GM12878 (cell line): ENCODE data around the gene XPO5. TPM values are rescaled to one million over a fixed set of nuclear protein-coding genes. Genes with fewer than 3 reads are reported as not detected.

Experiments used
- BHLHE40 ChIP-seq, 2 experiments: fragments of 450-650 bp in 1 of 2; IDR thresholded peaks; 2 replicates each; pipeline ENCODE4 v1.6.1; 2011 to 2017; ENCODE audit warnings: low read depth in 2 of 2, borderline replicate concordance in 1 of 2, improper control_type of control experiment in 1 of 2, low read length in 1 of 2, mild to moderate bottlenecking in 1 of 2
- CTCF ChIP-seq, 3 experiments: IDR thresholded peaks in 2 of 3; conservative IDR thresholded peaks in 1 of 3; 2 replicates each; pipeline ENCODE4 v1.5.1; 2011; ENCODE audit warnings: low read depth in 3 of 3, low read length in 3 of 3, mild to moderate bottlenecking in 3 of 3, control low read depth in 2 of 3, moderate library complexity in 2 of 3, inconsistent platforms in 1 of 3, mixed read lengths in 1 of 3; ENCODE audit not compliant: control insufficient read depth in 2 of 3, insufficient read depth in 1 of 3; ENCODE audit errors: extremely low read depth in 1 of 3
- DPF2 ChIP-seq: fragments of 450-650 bp; IDR thresholded peaks from 2 replicates; pipeline ENCODE4 v1.6.1; 2017; ENCODE audit warnings: mild to moderate bottlenecking
- E4F1 ChIP-seq: fragments of 450-650 bp; IDR thresholded peaks from 2 replicates; pipeline ENCODE4 v1.6.1; 2018; ENCODE audit warnings: borderline replicate concordance, mild to moderate bottlenecking; ENCODE audit not compliant: partially characterized antibody
- IKZF1 ChIP-seq: fragments of 450-650 bp; conservative IDR thresholded peaks from 2 replicates; pipeline ENCODE4 v1.6.1; 2017; ENCODE audit warnings: antibody characterized with exemption, mild to moderate bottlenecking
- JUND ChIP-seq: IDR thresholded peaks from 2 replicates; pipeline ENCODE4 v1.6.1; 2012; ENCODE audit warnings: low read depth, mild to moderate bottlenecking, low read length, improper control_type of control experiment, moderate library complexity
- KAT2A ChIP-seq: conservative IDR thresholded peaks from 2 replicates; pipeline ENCODE4 v1.6.1; 2011; ENCODE audit warnings: low read depth, low read length; ENCODE audit not compliant: control insufficient read depth
- LARP7 ChIP-seq: fragments of 450-650 bp; IDR thresholded peaks from 2 replicates; pipeline ENCODE4 v1.6.1; 2017; ENCODE audit warnings: mild to moderate bottlenecking
- MXI1 ChIP-seq: fragments of 150-350 bp; IDR thresholded peaks from 2 replicates; pipeline ENCODE4 v1.6.1; 2011; ENCODE audit warnings: low read depth, mild to moderate bottlenecking, inconsistent platforms, low read length, improper control_type of control experiment
- MYB ChIP-seq: fragments of 150-350 bp; IDR thresholded peaks from 2 replicates; pipeline ENCODE4 v1.6.1; 2014; ENCODE audit warnings: mild to moderate bottlenecking, low read depth, low read length, borderline replicate concordance
- NBN ChIP-seq: fragments of 450-650 bp; IDR thresholded peaks from 2 replicates; pipeline ENCODE4 v1.6.1; 2016
- NFIC ChIP-seq: IDR thresholded peaks from 2 replicates; pipeline ENCODE4 v1.6.1; 2012; ENCODE audit warnings: low read depth, mild to moderate bottlenecking, inconsistent platforms, low read length, moderate library complexity
- NFYB ChIP-seq: IDR thresholded peaks from 2 replicates; pipeline ENCODE4 v1.6.1; 2011; ENCODE audit warnings: low read depth, mild to moderate bottlenecking, low read length, improper control_type of control experiment, moderate library complexity; ENCODE audit not compliant: insufficient read depth
- NKRF ChIP-seq: fragments of 450-650 bp; conservative IDR thresholded peaks from 2 replicates; pipeline ENCODE4 v1.6.1; 2017; ENCODE audit warnings: mild to moderate bottlenecking, moderate library complexity
- NRF1 ChIP-seq: conservative IDR thresholded peaks from 2 replicates; pipeline ENCODE4 v1.6.1; 2011; ENCODE audit warnings: mild to moderate bottlenecking, low read depth, low read length, improper control_type of control experiment
- POLR2AphosphoS5 ChIP-seq: IDR thresholded peaks from 2 replicates; pipeline ENCODE4 v1.6.1; 2011; ENCODE audit warnings: mild to moderate bottlenecking, low read length, inconsistent platforms
- RAD21 ChIP-seq: IDR thresholded peaks from 2 replicates; pipeline ENCODE4 v1.6.1; 2011; ENCODE audit warnings: mild to moderate bottlenecking, low read depth, low read length, moderate library complexity; ENCODE audit not compliant: insufficient read depth
- RB1 ChIP-seq: fragments of 450-650 bp; formaldehyde crosslinking; IDR thresholded peaks from 2 replicates; pipeline ENCODE4 v1.6.1; 2017; ENCODE audit warnings: mild to moderate bottlenecking, borderline replicate concordance
- RBBP5 ChIP-seq: fragments of 200-600 bp; sonication (generic); conservative IDR thresholded peaks from 2 replicates; pipeline ENCODE4 v1.6.1; 2016
- SKIL ChIP-seq: fragments of 450-650 bp; IDR thresholded peaks from 2 replicates; pipeline ENCODE4 v1.6.1; 2017; ENCODE audit warnings: mild to moderate bottlenecking, low read depth, inconsistent platforms; ENCODE audit not compliant: poor library complexity, severe bottlenecking
- SMARCA5 ChIP-seq: fragments of 450-650 bp; IDR thresholded peaks from 2 replicates; pipeline ENCODE4 v1.6.1; 2017; ENCODE audit warnings: mild to moderate bottlenecking
- SP1 ChIP-seq: IDR thresholded peaks from one replicate; pipeline ENCODE4 v1.6.1; 2011; ENCODE audit warnings: low read depth, low read length
- polyA plus RNA-seq, 11 experiments: library from polyadenylated mRNA; depleted of rRNA in 4 of 11; unstranded in 6 of 11; stranded (reverse) in 5 of 11; fragments of >200 nt; fragmentation: Nextera tagmentation in 4 of 11; fragmentation: Illumina TruSeq in 1 of 11; extraction: Ambion mirVana in 4 of 11; extraction: Trizol in 1 of 11; gene quantifications; 1 replicate in 1 of 11; 2 replicates in 10 of 11; pipeline versions ENCODE4 v1.2.1 to v1.2.3, GENCODE V29; 2011 to 2016; ENCODE audit warnings: inconsistent platforms in 2 of 11, missing spikeins in 2 of 11, low read depth in 1 of 11
- total RNA-seq, 4 experiments: library from RNA; depleted of rRNA in 3 of 4; stranded (reverse); fragments of >200 nt in 3 of 4; fragmentation: Illumina TruSeq in 1 of 4; extraction: Trizol in 1 of 4; gene quantifications; 2 replicates each; pipeline versions ENCODE4 v1.2.1 to v1.2.3, GENCODE V29; 2013 to 2021

XPO5 gene
- total and polyA plus RNA-seq, 10 of the 15 experiments (the other 5 are each of a cell fraction or from before 2014, with no cell fraction given) = 11.3 to 76.0 (median 41.6) TPM

- peak in 1 of 3 experiments; percentile 29; a peak in 2 of 6 replicates for TF ChIP-seq CTCF (IDR thresholded peaks at IDR 0.05 in 2 of 3, conservative IDR thresholded peaks at IDR 0.05 in 1 of 3; ENCODE audit: control insufficient read depth in 2 of 3, extremely low read depth in 1 of 3, insufficient read depth in 1 of 3, low read depth in 3 of 3, low read length in 3 of 3)
- peak; percentile 67 to 93 for TF ChIP-seq BHLHE40 (IDR thresholded peaks at IDR 0.05; ENCODE audit: borderline replicate concordance in 1 of 2, low read depth in 2 of 2, low read length in 1 of 2)
- TF ChIP-seq POLR2AphosphoS5 = peak; percentile 99
- 0 out of 2 replicates have a peak, but pooled peaks have one; percentile 2 for TF ChIP-seq JUND
- TF ChIP-seq IKZF1 = peak; percentile 100
- TF ChIP-seq KAT2A = no peak
- TF ChIP-seq LARP7 = peak; percentile 76
- TF ChIP-seq RB1 = peak; percentile 77
- TF ChIP-seq SKIL = peak; percentile 58
- TF ChIP-seq DPF2 = peak; percentile 76
- peak; percentile 83 for TF ChIP-seq SMARCA5
- TF ChIP-seq MXI1 = peak; percentile 97
- peak; percentile 92 for TF ChIP-seq MYB
- TF ChIP-seq NFIC = no peak
- no peak; the same call in 1 of the 2 replicates for TF ChIP-seq NBN
- TF ChIP-seq RBBP5 = no peak
- TF ChIP-seq NFYB = no peak
- peak; percentile 39 for TF ChIP-seq SP1
- TF ChIP-seq RAD21 = no peak
- peak; percentile 98 for TF ChIP-seq NRF1
- peak; percentile 40 for TF ChIP-seq E4F1
- peak; percentile 84 for TF ChIP-seq NKRF
Observed at GRCh38 chr6:43575772-43576551, at the start of gene XPO5, which contains the start of gene POLH (continued).
